OCI-LY7 (cell line): ENCODE data around the gene TNFRSF1A. TPM values are rescaled to one million over a fixed set of nuclear protein-coding genes. Genes with fewer than 3 reads are reported as not detected.

Experiments used
- BruUV-seq: library from RNA; stranded (reverse); fragments of 400-500 nt; replicated peaks from 2 replicates; lab custom pipeline; 2021; lab: Mats Ljungman, UMichigan
- CTCF ChIA-PET: fragments of 300-600 bp; sonication (Branson Sonifier 250); formaldehyde crosslinking; loops from one replicate; lab custom pipeline; 2022; ENCODE audit warnings: antibody characterized with exemption; ENCODE audit not compliant: unreplicated experiment; lab: Charles Lee
- POLR2A ChIA-PET: fragments of 300-600 bp; sonication (Branson Sonifier 250); formaldehyde crosslinking; loops from one replicate; lab custom pipeline; 2022; ENCODE audit warnings: antibody characterized with exemption; lab: Charles Lee
- DNase-seq: peaks from one replicate; pipeline ENCODE4 v3.0.0-alpha.2; 2015; ENCODE audit warnings: low spot score
- H2AFZ ChIP-seq: fragments of 200-600 bp; sonication (generic), shearing (Covaris generic); 2 replicates; pipeline ENCODE4 v1.6.1; 2014; ENCODE audit warnings: mild to moderate bottlenecking, antibody characterized with exemption, low read length, moderate library complexity
- H3K27ac ChIP-seq: fragments of 200-600 bp; sonication (generic); 2 replicates; pipeline ENCODE4 v1.5.1; 2014; ENCODE audit warnings: mixed run types, low read depth, mild to moderate bottlenecking, moderate library complexity, low read length, inconsistent platforms; ENCODE audit not compliant: poor library complexity, severe bottlenecking
- H3K36me3 ChIP-seq: fragments of 200-600 bp; sonication (generic); 2 replicates; pipeline ENCODE4 v1.6.1; 2014; ENCODE audit warnings: mild to moderate bottlenecking, antibody characterized with exemption, low read length, moderate library complexity, mixed read lengths; ENCODE audit not compliant: insufficient read depth
- H3K4me1 ChIP-seq: fragments of 200-600 bp; sonication (generic); 2 replicates; pipeline ENCODE4 v1.5.1; 2014; ENCODE audit warnings: mild to moderate bottlenecking, low read length; ENCODE audit not compliant: insufficient read depth, poor library complexity, severe bottlenecking
- H3K4me2 ChIP-seq: fragments of 200-600 bp; sonication (generic); 2 replicates; pipeline ENCODE4 v1.6.1; 2014; ENCODE audit warnings: mild to moderate bottlenecking, low read length
- H3K4me3 ChIP-seq: fragments of 200-600 bp; sonication (generic); 2 replicates; pipeline ENCODE4 v1.5.1; 2014; ENCODE audit warnings: mild to moderate bottlenecking, low read depth, low read length; ENCODE audit not compliant: poor library complexity, severe bottlenecking
- H3K79me2 ChIP-seq: fragments of 200-600 bp; sonication (generic); 2 replicates; pipeline ENCODE4 v1.6.1; 2016; ENCODE audit warnings: low read depth, mild to moderate bottlenecking, low read length, moderate library complexity, mixed read lengths; ENCODE audit not compliant: insufficient read depth
- H3K9me2 ChIP-seq: fragments of 200-600 bp; sonication (generic); 2 replicates; pipeline ENCODE4 v1.6.1; 2016; ENCODE audit warnings: mild to moderate bottlenecking, low read length, mixed read lengths; ENCODE audit not compliant: insufficient read depth
- H3K9me3 ChIP-seq: fragments of 200-600 bp; sonication (generic); 2 replicates; pipeline ENCODE4 v1.6.1; 2014; ENCODE audit warnings: mild to moderate bottlenecking, mixed run types, low read length, mixed read lengths
- H4K20me1 ChIP-seq: fragments of 200-600 bp; sonication (generic); 2 replicates; pipeline ENCODE4 v1.6.1; 2014; ENCODE audit warnings: mild to moderate bottlenecking, antibody characterized with exemption, low read length, moderate library complexity, mixed read lengths; ENCODE audit not compliant: insufficient read depth
- CTCF ChIP-seq: fragments of 200-600 bp; sonication (generic); conservative IDR thresholded peaks from 2 replicates; pipeline ENCODE4 v1.5.1; 2014; ENCODE audit warnings: mild to moderate bottlenecking, antibody characterized with exemption, low read length, moderate library complexity, mixed read lengths
- EZH2phosphoT487 ChIP-seq: fragments of 200-600 bp; sonication (generic); IDR thresholded peaks from 2 replicates; pipeline ENCODE4 v1.6.1; 2018; ENCODE audit warnings: low read depth, borderline replicate concordance, mild to moderate bottlenecking, mixed run types, antibody characterized with exemption, low read length, moderate library complexity, mixed read lengths
- intact Hi-C: fragments of 100-400 bp; cut with micrococcal nuclease; formaldehyde crosslinking; loops from one replicate; pipeline ENCODE4 v1.10.0; 2022; ENCODE audit not compliant: unreplicated experiment
- total RNA-seq, 2 experiments: library from RNA; depleted of rRNA in 1 of 2; stranded (reverse); fragments of >200 nt in 1 of 2; shearing (Covaris generic) in 1 of 2; gene quantifications; 2 replicates each; pipeline ENCODE4 v1.2.3, GENCODE V29; 2014 to 2022

Gene TNFRSF1A
- total RNA-seq, 2 experiments from 2014 or later = 37.3 to 50.9 TPM

GRCh38 chr12:6310771-6311610, 30.9 kb downstream of the TNFRSF1A start:
- Histone ChIP-seq H3K9me3 (no peaks in the 10 kb centered on the region), H3K4me3 (no peak overlapping the region), H3K27ac (no peak overlapping the region), H4K20me1 (no peaks in the 10 kb centered on the region), H3K36me3 (no peaks in the 10 kb centered on the region), H3K4me1 (no peaks in the 10 kb centered on the region), H2AFZ (no peak overlapping the region), H3K79me2 (no peaks in the 10 kb centered on the region), H3K9me2 (no peaks in the 10 kb centered on the region), H3K4me2 (no peak overlapping the region)
- no TSS peak for BruUV-seq
- POLR2A ChIA-PET = no interaction called here
- TF ChIP-seq EZH2phosphoT487 (no peak), CTCF (no peak)
- CTCF ChIA-PET = no interaction called here
- no peak for DNase-seq
- intact Hi-C loops = no loop called here

- Histone ChIP-seq H3K36me3 (no peaks in the 10 kb centered on the region), H3K79me2 (no peaks in the 10 kb centered on the region), H3K4me1 (no peaks in the 10 kb centered on the region), H3K9me3 (no peaks in the 10 kb centered on the region), H3K27ac (no peak overlapping the region), H3K9me2 (no peaks in the 10 kb centered on the region), H4K20me1 (no peaks in the 10 kb centered on the region), H3K4me3 (no peak overlapping the region), H2AFZ (no peak overlapping the region), H3K4me2 (no peak overlapping the region)
- no peak for DNase-seq
- BruUV-seq = no TSS peak
- intact Hi-C loops = no loop called here
- ChIA-PET CTCF (no interaction called here), POLR2A (no interaction called here)
- TF ChIP-seq CTCF (no peak), EZH2phosphoT487 (no peak)
Observed at GRCh38 chr12:6307529-6307928, 34.3 kb downstream of the TNFRSF1A start.

GRCh38 chr12:6306599-6307220, 35.2 kb downstream of the TNFRSF1A start:
- BruUV-seq = no TSS peak
- Histone ChIP-seq H4K20me1 (no peaks in the 10 kb centered on the region), H3K4me1 (no peaks in the 10 kb centered on the region), H3K9me2 (no peaks in the 10 kb centered on the region), H3K36me3 (no peaks in the 10 kb centered on the region), H3K4me2 (no peak overlapping the region), H3K4me3 (no peak overlapping the region), H3K79me2 (no peaks in the 10 kb centered on the region), H3K27ac (no peak overlapping the region), H3K9me3 (no peaks in the 10 kb centered on the region), H2AFZ (no peak overlapping the region)
- POLR2A ChIA-PET = no interaction called here
- no peak for TF ChIP-seq CTCF
- no peak for TF ChIP-seq EZH2phosphoT487
- intact Hi-C loops = no loop called here
- CTCF ChIA-PET = no interaction called here
- no peak for DNase-seq
